Thoracic aorta (tissue), 2 donors: ENCODE results near the gene KCNIP4. TPM values are rescaled to one million over a fixed set of nuclear protein-coding genes. Genes with fewer than 3 reads are reported as not detected.

Experiments used
- ATAC-seq: fragments of 150-250 bp; one replicate; pipeline ENCODE4 v1.8.0; 2017; ENCODE audit warnings: low read depth; ENCODE audit not compliant: insufficient number of reproducible peaks, low FRiP score
- DNase-seq: peaks from one replicate; pipeline ENCODE4 v3.0.0-alpha.2; 2020; ENCODE audit warnings: low spot score
- H3K27ac ChIP-seq, 2 donors: fragments of 200-600 bp; sonication (generic); 1 replicate in 1 of 2; 2 replicates in 1 of 2; pipeline ENCODE4 v1.5.1; 2016; ENCODE audit warnings: mild to moderate bottlenecking in 2 of 2, moderate library complexity in 2 of 2
- H3K27me3 ChIP-seq: fragments of 200-600 bp; sonication (generic); replicated peaks from 2 replicates; pipeline ENCODE4 v1.6.0; 2016; ENCODE audit warnings: mild to moderate bottlenecking; ENCODE audit not compliant: insufficient read depth
- H3K36me3 ChIP-seq: fragments of 200-600 bp; sonication (generic); one replicate; pipeline ENCODE4 v1.5.1; 2016
- H3K4me1 ChIP-seq, 2 donors: fragments of 200-600 bp; sonication (generic); 1 replicate in 1 of 2; 2 replicates in 1 of 2; pipeline versions ENCODE4 v1.5.1 to v1.6.0; 2016; ENCODE audit warnings: low read depth in 2 of 2, mild to moderate bottlenecking in 1 of 2; ENCODE audit not compliant: control insufficient read depth in 1 of 2
- H3K4me3 ChIP-seq: fragments of 200-600 bp; sonication (generic); 2 replicates; pipeline ENCODE4 v1.5.1; 2016; ENCODE audit warnings: mild to moderate bottlenecking
- H3K9me3 ChIP-seq: fragments of 200-600 bp; sonication (generic); 2 replicates; pipeline ENCODE4 v1.5.1; 2016
- CTCF ChIP-seq: fragments of 200-600 bp; sonication (generic); IDR thresholded peaks from one replicate; pipeline ENCODE4 v1.5.1; 2019; ENCODE audit warnings: antibody characterized with exemption
- total RNA-seq, 2 donors: library from RNA; depleted of rRNA; stranded (reverse); fragments of >200 nt; gene quantifications; one replicate each; pipeline versions ENCODE4 v1.1.0 to v1.2.3, GENCODE V29; 2016

The KCNIP4 gene
- total RNA-seq, 2 donors from 2014 or later, result not detected

GRCh38 chr4:21376176-21376575, 572.4 kb downstream of the KCNIP4 start:
- Histone ChIP-seq H3K9me3 (no peaks in the 10 kb centered on the region), H3K4me1 (no peaks in the 10 kb centered on the region), H3K4me3 (no peak overlapping the region), H3K27ac (no peak overlapping the region), H3K27me3 (no peaks in the 10 kb centered on the region), H3K36me3 (no peaks in the 10 kb centered on the region)
- ATAC-seq (no peak), DNase-seq (no peak)
- TF ChIP-seq CTCF, result no peak

GRCh38 chr4:21374641-21375368, 573.8 kb downstream of the KCNIP4 start:
- no peak overlapping the region for H3K4me3 ChIP-seq
- no peak for DNase-seq
- no peaks in the 10 kb centered on the region for H3K36me3 ChIP-seq
- H3K27ac ChIP-seq, result no peak overlapping the region
- H3K4me1 ChIP-seq, result no peaks in the 10 kb centered on the region
- H3K27me3 ChIP-seq, result no peaks in the 10 kb centered on the region
- no peak for ATAC-seq
- no peaks in the 10 kb centered on the region for H3K9me3 ChIP-seq
- no peak for TF ChIP-seq CTCF

GRCh38 chr4:21367567-21367966, 581.0 kb downstream of the KCNIP4 start:
- no peak overlapping the region for H3K27ac ChIP-seq
- ATAC-seq (no peak), DNase-seq (no peak)
- H3K4me3 ChIP-seq, result no peak overlapping the region
- no peaks in the 10 kb centered on the region for H3K9me3 ChIP-seq
- H3K36me3 ChIP-seq, result no peaks in the 10 kb centered on the region
- H3K27me3 ChIP-seq, result no peaks in the 10 kb centered on the region
- no peaks in the 10 kb centered on the region for H3K4me1 ChIP-seq
- no peak for TF ChIP-seq CTCF

GRCh38 chr4:21366840-21367239, 581.7 kb downstream of the KCNIP4 start:
- DNase-seq (no peak), ATAC-seq (no peak)
- Histone ChIP-seq H3K27me3 (no peaks in the 10 kb centered on the region), H3K4me3 (no peak overlapping the region), H3K27ac (no peak overlapping the region), H3K9me3 (no peaks in the 10 kb centered on the region), H3K4me1 (no peaks in the 10 kb centered on the region), H3K36me3 (no peaks in the 10 kb centered on the region)
- no peak for TF ChIP-seq CTCF

GRCh38 chr4:21366312-21366711, 582.3 kb downstream of the KCNIP4 start:
- no peak for TF ChIP-seq CTCF
- H3K27me3 ChIP-seq, result no peaks in the 10 kb centered on the region

More at GRCh38 chr4:21366312-21366711, 582.3 kb downstream of the KCNIP4 start:
- no peak overlapping the region for H3K27ac ChIP-seq
- ATAC-seq, result no peak
- no peaks in the 10 kb centered on the region for H3K4me1 ChIP-seq
- no peak overlapping the region for H3K4me3 ChIP-seq
- H3K9me3 ChIP-seq, result no peaks in the 10 kb centered on the region
- H3K36me3 ChIP-seq, result no peaks in the 10 kb centered on the region
- no peak for DNase-seq
